Activated gamma-delta T cell treated with Interleukin-2 at 50 U/mL for 16 hours (primary cell): ENCODE results near the gene FARP1.
A peak's percentile ranks its signal among the peaks of the same experiment; 100 is the strongest.

Experiments
- DNase-seq: peaks from one replicate; pipeline ENCODE4 v3.0.0-alpha.2; 2020

Gene FARP1

DNA sequence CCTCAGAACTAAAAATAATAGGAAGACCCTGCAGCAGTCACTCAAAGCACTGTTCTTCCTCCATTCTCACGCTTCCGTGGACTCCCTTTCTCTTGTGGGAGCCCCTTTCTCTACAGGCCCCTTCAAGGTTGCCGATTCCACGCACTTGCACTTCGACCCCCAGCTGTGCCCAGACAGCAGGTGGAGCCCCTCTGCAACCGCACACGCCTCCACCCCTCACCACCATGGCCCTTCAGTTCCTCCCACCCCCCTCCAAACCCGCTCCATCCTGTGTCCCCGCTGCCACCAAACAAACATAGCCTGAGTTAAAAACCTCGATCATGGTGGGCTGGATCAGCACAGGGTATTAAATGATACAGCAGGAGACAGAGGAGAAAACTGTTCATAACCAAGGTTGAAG is 331.4 kb downstream of the FARP1 start:
- DNase-seq: no peak

DNA sequence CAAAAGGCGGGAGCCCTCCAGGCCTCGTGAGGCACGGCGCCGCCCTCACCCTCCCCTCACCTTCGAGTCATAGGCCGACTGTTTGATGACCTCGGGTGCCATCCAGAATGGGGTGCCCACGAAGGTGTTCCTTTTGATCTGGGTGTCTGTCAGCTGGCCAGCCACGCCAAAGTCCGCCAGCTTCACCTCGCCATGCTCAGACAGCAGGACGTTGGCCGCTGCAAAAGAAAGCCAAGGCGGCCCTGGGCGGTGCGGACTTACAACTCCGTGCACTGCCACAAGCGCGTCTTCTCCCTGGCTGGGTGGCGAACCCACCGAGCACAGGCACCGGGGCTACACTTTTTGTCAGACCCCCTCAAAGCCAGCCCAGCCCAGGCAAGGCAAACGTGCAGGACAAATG is 331.9 kb downstream of the FARP1 start:
- no peak for DNase-seq

DNA sequence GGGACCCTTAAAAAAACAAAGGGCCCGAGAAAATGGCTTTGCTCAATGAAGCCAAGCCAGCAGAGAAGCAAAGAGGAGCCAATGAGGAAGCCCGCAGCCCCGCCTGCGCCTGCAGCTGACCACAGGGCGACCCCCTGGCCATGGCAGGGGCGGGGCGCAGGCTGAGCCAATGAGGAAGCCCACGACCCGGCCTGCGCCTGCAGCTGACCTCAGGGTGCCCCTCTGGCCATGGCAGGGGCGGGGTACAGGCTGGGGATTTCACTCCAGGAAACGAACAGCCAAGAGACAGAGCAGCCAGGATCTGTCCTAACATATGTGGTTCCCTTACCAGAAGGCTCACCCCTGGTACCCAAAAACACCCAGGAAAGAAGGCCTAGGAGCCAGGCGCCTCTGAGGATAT is 332.6 kb downstream of the FARP1 start:
- no peak for DNase-seq

DNA sequence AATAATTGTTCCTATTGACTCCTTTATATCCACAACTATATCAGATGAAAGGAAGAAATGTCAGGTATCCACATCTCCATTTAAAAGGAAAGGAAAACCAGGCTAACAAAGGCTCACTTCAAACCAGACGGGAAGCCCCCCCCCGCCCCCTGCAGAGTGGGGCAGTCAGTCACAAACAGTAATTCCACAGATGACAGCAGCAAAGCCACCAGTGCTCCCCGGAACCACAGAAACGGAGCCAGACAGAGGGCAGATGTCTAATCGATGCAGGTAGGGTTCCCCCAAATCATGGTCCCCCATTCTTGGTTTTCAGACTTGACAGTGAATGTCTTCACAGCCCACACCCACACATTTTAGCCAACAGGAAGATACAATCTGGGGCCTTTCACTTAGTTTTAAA is 333.2 kb downstream of the FARP1 start:
- peak; percentile 58 for DNase-seq

DNA sequence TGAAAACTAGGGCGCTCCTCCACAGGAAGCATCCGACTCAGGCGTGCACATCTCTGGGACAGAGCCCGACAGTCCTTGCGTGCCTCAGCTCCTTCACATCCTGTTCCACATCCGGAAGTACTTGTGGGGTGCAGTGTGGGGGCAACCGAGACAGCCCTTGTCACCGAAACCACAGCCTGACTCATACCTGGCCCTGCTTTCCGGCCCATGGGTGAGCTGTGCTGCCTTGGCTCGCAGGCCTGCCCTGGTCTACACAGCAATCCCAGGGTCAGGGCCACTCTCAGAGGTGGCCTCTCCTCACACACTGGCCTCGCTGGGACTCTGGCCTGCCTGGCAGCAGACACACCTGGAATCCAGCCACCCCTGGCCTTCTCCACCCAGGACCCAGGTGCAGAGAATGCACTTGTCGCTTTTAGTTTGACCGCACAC is 333.7 kb downstream of the FARP1 start:
- peak; percentile 87 for DNase-seq

DNA sequence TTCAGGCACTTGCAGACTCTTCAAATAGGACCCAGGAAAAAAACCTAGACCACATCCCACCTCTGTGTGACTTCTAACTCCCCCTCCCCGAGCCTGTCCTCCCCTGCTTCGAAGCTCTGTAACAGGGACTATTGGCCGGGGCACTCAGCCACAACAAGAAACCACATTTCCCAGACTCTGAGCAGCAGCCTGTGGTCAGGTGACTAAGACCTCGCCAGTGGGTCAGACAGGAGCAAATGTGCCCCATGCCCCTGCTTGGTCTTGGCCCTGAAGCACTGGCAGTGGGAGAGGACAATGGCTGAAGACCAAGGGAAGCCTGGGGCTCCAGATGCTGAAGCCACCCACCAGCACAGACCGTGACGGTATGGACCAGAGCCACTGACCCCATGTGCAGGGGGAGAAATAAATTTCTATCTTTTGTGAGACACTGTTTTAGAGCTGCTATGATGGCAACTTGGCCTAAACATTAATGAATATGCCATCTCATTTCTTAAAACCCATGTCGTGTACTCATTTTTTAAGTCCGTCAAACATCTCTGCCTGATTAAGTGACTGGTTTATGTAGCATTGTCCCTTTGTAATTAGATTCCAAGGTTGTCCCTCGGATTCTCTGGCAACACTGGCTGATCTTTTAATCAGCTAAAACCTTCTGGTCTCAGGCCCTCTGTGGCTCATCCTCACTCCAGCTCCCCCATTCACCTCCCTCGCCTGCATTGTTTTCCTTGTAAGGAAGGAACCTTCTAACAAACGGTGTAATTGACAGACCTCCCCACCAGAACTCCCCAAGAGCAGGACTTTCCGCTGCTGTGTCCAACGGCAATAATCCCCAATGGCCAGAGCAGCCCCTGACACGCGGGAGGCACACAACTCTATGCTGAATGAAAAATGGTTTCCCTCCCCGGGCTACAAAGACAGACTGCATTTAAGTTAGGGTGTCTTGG is 335.6 kb downstream of the FARP1 start:
- DNase-seq: no peak

DNA sequence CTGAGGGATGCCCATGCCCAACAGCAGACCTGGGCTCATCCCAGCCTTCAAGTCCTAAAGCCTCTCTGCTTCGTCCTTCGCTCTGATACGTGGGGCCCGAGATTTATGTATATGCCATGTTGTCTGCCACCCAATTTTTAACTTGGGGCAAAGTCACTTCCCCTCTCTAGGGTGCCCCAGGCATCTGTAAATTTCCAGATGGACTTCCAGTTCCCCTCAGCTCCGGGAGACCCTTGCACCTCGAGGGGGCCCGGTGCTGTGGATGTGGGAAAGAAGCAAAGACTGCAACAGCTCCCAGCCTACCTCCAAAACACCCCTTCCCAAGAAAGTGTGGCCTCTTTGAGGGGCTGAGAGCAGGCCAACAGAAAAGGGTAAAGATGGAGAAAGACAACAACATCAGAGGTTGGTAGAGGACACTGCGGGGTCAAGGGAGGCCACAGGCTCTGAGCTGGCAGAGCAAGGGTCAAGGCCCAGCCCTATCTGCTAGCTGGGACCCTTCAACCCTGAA is 336.7 kb downstream of the FARP1 start:
- no peak for DNase-seq

DNA sequence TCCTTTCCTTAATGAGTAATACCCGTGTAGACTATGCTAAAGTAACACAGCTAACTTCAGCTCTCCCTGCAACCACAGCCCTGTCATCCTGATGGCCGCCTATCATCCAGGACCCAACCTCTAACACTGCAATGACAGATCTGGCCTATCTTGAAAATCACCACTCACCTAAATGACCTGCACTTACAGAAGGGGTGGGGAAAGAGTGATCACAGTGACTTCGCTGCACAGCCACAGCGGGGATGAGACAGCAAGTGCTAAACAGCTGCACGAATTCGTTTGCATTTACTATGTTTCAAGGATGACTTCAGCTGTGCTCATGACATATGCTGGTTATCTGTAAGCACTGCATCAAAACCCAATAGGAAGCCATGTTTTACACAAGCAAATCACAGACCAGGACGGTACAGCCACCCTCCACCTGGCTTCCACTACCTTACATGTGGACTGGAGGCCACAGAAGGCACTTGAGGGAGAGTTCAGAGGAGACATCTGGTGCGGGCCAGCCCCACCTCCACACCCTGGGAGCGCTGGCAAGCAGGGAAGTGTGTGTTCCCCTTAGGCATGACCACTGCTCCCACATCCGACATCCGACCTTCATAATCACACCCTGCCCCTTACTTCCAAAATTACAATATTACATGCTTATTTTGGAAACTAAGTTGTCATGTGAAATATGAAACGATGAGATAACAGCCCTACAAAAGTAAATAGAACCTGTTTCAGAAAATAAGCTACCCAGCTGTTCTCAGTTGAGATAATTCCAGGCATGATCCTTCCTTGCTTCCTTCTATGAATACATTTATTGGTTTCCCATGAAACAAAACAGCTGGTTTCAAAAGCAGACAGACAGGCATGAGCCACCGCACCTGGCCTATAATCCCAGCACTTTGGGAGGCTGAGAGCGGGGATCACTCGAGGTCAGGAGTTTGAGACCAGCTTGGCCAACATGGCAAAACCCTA is 338.3 kb downstream of the FARP1 start:
- no peak for DNase-seq

DNA sequence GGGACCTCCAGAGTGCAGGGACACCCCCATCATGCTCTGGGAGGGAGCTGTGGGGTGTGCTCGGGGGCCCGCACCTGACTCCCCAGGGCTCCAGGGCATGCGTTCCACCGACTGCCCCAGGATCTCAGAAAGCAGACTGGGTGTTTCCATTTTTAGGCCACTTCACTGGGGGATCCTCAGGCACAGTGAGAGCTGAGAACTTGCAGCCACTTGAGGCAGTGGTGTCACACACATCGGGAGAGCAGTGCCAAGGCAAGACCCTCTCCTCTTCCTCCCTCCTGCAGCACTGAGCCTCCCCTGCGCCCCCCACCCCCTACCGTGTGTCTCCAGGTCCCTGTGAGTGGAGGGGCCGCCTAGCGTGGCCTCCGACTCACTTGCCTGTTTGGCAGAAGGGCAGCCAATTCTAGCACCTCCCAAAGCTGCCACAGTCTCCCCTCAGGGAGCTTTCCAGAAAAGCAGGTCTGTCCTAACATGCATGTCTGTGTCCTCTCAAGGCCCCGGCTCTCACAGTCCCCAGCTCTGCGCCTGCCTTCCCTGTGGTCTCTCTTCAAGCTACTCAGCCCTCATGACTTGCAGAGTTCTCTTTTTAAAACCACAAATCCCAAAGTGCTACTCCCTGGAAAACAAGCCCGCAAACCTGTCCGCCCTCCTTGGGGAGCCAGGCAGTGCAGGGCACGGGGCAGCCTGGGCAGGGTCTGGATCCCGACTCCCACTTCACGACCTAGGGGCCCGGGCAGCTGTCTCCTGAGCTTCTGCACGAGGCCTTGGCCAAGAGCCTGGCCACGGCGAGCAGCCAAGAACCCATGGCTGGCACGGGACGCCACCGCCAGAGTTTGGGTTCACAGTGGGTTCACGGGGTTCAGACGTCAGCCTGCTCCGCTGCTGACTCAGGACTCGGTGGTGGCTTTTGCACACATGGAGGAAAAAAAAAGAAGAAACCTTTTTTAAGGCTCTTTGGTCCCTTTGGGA is 339.9 kb downstream of the FARP1 start:
- DNase-seq: no peak

DNA sequence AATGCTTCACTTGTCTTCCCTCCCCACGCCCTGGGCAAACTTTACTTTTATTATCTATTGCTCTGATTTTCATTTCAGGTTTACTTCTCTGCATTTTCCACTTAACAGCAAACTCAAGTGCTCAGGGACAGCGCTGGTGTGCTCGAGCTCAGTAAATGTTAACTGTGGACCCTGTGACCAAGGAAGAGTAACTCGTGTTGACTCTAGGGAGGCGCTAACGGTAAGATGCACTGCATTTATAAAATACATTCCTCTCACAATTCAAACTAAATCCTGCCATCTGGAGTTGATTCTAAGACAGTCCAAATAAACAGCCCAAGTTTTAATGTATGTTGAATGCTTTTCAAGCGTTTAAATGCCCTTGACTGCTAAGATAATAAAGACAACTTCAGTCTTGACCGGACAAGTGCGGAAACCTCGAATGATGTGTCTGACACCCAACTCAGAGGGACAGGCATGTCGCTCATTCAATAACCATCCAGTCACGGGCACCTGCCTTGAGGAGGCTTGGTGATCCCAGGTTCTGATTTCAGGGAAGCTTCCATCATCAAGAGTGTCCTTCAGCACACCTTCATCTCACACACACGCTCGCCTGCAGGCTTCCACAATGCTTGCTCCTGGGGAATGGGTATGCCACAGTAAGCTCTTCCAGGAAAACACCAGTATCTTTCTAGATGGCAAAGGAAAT is 340.9 kb downstream of the FARP1 start:
- no peak for DNase-seq

DNA sequence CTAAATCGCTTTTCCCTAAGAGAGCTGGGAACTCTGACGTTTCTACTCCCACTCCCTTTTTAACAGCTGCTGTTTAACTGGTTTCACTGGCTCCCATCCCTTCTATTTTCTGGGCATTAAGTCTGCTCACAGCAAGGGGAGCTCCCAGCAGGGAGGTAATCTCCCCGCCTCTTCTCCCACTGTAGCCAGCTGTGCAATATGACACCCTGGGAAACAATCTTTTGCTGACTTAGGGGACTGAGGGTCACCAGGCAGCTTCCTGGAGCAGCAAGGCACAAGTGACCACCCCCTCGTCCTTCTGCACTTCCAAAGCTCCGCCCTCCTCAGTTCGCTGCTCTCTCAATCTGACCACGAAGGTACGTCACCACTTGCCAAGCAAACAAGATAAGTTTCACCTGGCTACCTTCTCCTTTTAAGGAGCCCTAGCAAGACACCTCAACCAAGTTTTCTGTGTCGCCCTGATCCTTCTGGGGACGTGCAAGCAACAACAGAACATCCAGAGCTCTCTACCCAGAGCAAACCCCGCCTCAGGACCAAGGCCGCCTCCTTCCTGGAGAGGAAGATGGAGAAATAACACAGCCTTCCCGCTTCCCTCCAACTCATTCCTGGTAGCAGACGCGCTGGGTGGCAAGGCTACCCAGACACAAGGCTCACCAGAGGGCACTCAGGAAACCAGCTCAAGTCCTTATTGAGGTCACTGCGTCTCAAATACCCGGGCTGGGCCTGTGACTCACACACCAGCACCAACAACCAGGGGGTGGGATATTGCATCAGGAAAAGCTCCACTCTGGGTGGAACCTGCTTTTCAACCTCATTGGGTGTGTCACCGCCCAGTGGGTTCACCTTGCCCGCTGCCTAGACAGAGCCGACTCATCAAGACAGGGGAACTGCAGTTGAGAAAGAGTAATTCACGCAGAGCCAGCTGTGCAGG is 341.7 kb downstream of the FARP1 start:
- DNase-seq: peak; percentile 64

DNA sequence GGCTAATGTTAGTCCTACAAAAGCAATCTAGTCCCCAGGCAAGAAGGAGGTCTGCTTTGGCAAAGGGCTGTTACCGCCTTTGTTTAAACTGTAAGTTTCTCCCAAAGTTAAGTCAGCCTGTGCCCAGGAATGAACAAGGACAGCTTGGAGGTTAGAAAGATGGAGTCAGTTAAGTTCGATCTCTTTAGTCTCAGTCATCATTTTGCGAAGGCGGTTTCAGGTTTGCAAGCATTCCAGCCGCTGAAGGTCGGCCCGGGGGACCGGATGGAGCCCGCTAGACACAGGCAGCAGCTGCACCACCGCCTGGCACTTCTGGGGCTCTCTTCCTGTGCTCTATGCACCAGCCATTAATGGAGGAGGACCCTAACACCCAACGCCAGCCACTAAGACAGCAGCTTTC is 342.7 kb downstream of the FARP1 start:
- no peak for DNase-seq

DNA sequence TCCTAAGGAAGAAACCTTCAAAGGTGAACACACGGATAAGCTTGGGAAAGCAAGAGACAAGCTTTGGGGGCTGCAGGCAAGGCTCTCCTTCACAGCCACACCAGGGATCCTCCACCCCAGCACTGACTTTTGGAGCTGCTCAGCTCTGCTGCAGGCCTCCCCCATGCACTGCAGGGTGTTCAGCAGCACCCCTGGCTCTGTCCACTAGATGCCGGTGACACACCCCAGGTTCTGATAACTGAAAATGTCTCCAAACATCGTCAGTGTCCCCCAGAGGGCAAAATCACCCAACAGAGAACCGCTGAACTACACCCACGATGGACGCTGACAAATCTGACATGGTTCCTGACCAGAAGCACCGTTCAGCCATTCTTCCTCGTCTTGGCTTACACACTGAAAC is 343.5 kb downstream of the FARP1 start:
- DNase-seq: no peak

DNA sequence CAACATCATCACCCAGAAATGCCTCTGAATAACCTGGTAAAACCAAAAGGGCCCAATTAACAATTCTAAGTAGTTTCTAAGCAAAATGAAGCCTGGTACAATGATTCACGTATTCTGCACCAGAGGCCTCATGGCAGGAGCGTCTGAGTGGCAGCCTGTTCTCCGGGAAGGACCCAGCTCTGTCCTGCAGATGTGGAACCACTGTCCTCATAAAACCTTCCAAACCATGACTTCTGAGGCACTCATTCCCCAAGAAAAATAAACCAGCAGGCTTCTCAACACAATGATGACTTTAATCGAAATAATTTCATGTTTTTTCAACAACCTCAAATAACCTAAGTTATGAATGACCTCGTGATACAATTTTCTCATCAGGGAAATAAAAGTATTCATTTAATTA is 344.1 kb downstream of the FARP1 start:
- no peak for DNase-seq

DNA sequence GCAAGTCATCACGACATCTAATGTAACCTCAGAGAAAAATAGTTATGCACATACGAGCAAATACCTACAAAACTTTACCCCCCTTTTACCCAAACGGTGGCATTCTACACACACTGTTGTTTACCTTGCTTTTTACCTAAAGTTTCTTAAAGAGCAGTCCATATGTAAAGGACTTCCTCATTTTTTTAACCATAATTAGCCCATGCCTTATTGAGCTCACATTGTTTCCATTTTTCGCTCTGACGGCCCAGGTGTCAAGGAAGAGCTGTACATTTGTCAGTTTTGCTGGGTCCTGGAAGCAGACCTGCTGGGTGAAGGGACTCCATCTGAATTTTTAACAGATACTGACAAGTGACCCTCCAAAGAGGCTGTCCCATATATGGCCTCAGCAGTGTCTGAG is 344.6 kb downstream of the FARP1 start:
- DNase-seq: no peak

DNA sequence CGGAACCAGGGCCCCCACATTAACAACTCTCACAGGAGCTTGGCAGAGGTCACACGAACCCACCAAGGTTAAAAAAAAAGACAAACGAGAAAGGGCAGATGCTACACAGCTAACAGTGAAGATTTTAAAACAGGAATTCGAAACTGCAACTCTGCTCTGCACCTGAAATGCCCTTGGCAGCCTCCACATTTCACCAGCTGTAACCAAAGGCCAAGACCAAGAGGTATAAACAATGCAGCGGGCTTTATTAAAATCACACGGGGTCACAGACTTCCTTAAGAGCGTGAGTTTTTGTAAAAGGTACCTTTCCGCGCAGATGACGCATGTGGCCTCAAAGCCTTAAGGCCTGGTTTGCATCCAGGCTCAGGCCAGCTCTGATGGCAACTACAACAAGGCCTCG is 345.8 kb downstream of the FARP1 start:
- DNase-seq: no peak

DNA sequence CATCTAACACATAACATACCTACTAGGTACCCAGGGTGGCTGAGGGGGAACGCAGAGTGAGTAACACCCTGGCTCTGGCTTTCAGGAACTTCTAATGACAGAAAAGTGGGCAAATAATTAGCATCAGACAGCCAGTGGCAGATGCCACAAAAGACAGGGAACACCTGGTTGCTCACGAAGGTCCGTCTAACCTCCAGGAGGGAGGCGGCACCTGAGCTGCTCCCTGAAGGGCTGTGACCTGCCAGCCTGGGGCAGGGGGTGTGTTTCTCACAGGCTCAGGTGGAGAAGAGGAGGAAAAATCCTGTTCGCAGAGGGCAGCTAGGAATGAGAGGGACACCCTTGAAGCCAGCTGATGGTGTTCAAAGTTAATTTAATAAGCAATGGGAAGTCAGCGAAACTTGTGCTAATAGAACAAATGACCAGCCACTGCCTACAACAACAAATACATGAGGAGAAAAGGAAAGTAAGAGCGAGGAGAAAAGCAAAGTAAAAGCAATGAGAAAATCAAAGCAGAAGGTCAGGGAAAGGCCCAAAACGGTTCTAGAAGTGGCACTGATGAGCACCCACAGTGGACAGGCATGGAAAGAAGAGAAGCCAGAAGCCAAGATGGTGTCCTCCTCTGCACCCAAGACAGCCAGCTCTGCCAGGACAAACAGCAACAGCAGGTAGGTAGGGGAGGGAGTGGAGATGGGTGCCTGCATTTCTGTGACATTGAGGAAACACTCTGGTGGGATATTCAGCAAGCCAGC is 346.7 kb downstream of the FARP1 start:
- DNase-seq: no peak

DNA sequence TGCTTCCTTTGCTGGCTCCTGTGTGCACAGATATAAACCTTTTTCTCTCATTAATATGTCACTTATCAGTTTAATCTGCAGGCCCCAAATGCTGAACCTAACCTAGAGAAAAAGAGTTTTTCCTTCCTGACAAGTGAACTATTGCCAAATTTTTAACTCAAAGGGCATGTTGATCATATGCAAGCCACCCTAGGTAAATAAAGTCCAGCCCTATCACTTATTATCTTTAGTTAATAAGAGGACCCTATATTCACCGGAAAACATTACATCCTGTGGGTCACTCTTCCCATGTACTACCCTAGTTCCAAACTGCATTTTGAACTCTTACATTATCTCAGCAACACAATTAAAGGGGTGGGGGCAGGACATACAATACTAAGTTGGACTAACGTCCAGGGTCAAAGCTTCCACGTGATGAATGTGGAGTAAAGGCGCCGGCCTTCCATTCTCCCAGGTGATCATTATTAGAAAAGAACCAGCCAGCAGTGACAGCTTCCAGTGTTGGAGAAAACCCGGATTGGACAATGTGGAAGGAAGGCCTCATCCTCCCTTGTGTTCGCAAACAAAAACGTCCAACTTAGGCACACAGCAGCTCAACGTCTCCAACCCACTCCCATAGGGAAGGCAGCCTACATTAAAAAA is 347.4 kb downstream of the FARP1 start:
- no peak for DNase-seq

DNA sequence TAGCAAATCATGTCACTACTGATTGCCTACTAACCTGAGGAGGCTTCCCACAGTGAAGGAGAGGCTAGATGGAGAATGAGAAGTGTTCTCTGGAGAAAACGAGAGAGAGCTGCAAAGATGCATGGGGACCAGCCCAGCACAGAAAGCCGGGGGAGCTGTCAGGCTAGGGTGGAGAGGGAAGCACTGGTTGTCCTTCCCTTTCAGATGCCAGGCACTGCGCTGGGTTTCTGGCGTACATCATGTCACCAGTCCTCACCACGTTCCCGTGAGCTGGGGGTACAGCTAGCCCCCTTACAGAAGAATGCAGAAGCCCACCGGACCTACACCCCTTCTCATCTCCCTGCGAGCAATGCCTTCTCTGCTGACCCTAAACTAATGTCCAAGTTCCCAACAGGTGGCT is 348.0 kb downstream of the FARP1 start:
- no peak for DNase-seq
